ENCODE measurements around the gene LIN54. TPM values are rescaled to one million over a fixed set of nuclear protein-coding genes. Genes with fewer than 3 reads are reported as not detected.

The LIN54 gene
- total and polyA plus RNA-seq, 9 of the 15 experiments (the other 6 are each of a cell fraction or from before 2014, with no cell fraction given): 2.2 to 22.5 (median 15.8) TPM

DNA sequence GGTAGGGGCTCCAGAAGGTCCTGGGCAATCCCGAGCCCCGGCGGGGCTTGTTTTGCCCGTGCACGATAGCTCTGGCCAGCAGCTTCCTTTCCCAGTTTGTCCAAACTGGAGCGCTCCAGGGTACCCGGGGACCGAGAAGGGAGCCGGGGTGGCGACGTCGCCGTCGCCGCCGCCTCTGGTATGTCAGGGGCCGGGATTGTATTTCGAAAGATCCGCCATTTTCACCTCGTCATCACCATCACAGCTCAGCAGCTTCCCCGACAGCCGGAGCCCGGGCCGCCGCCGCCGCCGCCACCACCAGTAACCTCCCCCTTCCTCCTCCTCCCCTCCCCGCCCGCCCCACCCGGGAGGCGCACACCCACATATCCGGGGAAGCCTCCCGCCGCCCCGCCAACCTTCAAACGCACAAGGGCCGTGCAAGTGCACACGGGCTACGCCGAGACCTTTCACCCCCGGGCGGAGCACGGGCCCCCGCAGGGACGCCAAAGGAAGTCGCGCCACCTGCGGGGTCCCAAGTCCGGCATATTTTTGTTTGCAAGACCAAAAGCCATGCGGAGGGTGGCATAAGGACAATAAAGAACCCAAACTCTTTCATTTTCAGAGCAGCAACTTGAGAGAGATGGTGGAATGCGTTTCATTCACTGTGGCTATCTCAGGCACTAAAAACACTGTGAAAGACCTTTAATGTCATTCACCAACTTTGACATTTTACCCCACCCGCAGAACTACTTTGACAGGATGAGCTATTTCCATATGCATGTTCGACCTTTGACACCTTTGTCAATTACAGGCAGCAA is at the start of gene LIN54 (continued):
- TF ChIP-seq, protein P1, sequence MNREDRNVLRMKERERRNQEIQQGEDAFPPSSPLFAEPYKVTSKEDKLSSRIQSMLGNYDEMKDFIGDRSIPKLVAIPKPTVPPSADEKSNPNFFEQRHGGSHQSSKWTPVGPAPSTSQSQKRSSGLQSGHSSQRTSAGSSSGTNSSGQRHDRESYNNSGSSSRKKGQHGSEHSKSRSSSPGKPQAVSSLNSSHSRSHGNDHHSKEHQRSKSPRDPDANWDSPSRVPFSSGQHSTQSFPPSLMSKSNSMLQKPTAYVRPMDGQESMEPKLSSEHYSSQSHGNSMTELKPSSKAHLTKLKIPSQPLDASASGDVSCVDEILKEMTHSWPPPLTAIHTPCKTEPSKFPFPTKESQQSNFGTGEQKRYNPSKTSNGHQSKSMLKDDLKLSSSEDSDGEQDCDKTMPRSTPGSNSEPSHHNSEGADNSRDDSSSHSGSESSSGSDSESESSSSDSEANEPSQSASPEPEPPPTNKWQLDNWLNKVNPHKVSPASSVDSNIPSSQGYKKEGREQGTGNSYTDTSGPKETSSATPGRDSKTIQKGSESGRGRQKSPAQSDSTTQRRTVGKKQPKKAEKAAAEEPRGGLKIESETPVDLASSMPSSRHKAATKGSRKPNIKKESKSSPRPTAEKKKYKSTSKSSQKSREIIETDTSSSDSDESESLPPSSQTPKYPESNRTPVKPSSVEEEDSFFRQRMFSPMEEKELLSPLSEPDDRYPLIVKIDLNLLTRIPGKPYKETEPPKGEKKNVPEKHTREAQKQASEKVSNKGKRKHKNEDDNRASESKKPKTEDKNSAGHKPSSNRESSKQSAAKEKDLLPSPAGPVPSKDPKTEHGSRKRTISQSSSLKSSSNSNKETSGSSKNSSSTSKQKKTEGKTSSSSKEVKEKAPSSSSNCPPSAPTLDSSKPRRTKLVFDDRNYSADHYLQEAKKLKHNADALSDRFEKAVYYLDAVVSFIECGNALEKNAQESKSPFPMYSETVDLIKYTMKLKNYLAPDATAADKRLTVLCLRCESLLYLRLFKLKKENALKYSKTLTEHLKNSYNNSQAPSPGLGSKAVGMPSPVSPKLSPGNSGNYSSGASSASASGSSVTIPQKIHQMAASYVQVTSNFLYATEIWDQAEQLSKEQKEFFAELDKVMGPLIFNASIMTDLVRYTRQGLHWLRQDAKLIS (CRISPR knock-in tag; IDR thresholded peaks at IDR 0.05): no peak; the same call in 1 of the 2 replicates
- TF ChIP-seq TBP (optimal IDR thresholded peaks at IDR 0.05; ENCODE audit: low read depth, low read length) (peak; percentile 42), HNRNPK (IDR thresholded peaks at IDR 0.05; ENCODE audit: low read depth, low read length, poor library complexity, severe bottlenecking) (no peak), NR2C2 (CRISPR knock-in tag; IDR thresholded peaks at IDR 0.05) (no peak), NR2C2 (tag; IDR thresholded peaks at IDR 0.05) (peak; percentile 82), SMARCA5 (IDR thresholded peaks at IDR 0.05) (no peak), SMARCB1 (IDR thresholded peaks at IDR 0.05; ENCODE audit: insufficient read length, low read depth) (no peak), RBBP5 (IDR thresholded peaks at IDR 0.05; ENCODE audit: borderline replicate concordance, insufficient read depth, low read length, poor library complexity, severe bottlenecking) (peak; percentile 87), ZNF830 (CRISPR knock-in tag; IDR thresholded peaks at IDR 0.05) (no peak), SLC30A9 (CRISPR knock-in tag; IDR thresholded peaks at IDR 0.05) (no peak), ZNF24 (IDR thresholded peaks at IDR 0.05) (no peak)
- TF ChIP-seq, protein P2, sequence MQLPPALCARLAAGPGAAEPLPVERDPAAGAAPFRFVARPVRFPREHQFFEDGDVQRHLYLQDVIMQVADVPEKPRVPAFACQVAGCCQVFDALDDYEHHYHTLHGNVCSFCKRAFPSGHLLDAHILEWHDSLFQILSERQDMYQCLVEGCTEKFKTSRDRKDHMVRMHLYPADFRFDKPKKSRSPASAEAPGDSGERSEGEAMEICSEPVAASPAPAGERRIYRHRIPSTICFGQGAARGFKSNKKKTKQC (CRISPR knock-in tag; IDR thresholded peaks at IDR 0.05): no peak
- TF ChIP-seq, protein P3, sequence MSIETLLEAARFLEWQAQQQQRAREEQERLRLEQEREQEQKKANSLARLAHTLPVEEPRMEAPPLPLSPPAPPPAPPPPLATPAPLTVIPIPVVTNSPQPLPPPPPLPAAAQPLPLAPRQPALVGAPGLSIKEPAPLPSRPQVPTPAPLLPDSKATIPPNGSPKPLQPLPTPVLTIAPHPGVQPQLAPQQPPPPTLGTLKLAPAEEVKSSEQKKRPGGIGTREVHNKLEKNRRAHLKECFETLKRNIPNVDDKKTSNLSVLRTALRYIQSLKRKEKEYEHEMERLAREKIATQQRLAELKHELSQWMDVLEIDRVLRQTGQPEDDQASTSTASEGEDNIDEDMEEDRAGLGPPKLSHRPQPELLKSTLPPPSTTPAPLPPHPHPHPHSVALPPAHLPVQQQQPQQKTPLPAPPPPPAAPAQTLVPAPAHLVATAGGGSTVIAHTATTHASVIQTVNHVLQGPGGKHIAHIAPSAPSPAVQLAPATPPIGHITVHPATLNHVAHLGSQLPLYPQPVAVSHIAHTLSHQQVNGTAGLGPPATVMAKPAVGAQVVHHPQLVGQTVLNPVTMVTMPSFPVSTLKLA (conservative IDR thresholded peaks at IDR 0.05): peak; percentile 66 to 84
- TF ChIP-seq, protein P4, sequence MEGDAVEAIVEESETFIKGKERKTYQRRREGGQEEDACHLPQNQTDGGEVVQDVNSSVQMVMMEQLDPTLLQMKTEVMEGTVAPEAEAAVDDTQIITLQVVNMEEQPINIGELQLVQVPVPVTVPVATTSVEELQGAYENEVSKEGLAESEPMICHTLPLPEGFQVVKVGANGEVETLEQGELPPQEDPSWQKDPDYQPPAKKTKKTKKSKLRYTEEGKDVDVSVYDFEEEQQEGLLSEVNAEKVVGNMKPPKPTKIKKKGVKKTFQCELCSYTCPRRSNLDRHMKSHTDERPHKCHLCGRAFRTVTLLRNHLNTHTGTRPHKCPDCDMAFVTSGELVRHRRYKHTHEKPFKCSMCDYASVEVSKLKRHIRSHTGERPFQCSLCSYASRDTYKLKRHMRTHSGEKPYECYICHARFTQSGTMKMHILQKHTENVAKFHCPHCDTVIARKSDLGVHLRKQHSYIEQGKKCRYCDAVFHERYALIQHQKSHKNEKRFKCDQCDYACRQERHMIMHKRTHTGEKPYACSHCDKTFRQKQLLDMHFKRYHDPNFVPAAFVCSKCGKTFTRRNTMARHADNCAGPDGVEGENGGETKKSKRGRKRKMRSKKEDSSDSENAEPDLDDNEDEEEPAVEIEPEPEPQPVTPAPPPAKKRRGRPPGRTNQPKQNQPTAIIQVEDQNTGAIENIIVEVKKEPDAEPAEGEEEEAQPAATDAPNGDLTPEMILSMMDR (IDR thresholded peaks at IDR 0.05 in 2 of 3, conservative IDR thresholded peaks at IDR 0.05 in 1 of 3; ENCODE audit: insufficient read depth in 2 of 3, low read depth in 1 of 3, low read length in 3 of 3): no peak
- TF ChIP-seq, protein P5, sequence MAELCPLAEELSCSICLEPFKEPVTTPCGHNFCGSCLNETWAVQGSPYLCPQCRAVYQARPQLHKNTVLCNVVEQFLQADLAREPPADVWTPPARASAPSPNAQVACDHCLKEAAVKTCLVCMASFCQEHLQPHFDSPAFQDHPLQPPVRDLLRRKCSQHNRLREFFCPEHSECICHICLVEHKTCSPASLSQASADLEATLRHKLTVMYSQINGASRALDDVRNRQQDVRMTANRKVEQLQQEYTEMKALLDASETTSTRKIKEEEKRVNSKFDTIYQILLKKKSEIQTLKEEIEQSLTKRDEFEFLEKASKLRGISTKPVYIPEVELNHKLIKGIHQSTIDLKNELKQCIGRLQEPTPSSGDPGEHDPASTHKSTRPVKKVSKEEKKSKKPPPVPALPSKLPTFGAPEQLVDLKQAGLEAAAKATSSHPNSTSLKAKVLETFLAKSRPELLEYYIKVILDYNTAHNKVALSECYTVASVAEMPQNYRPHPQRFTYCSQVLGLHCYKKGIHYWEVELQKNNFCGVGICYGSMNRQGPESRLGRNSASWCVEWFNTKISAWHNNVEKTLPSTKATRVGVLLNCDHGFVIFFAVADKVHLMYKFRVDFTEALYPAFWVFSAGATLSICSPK (IDR thresholded peaks at IDR 0.05; ENCODE audit: borderline replicate concordance): no peak
